Activated naive CD4-positive, alpha-beta T cell treated with anti-CD3 and anti-CD28 coated beads, Interleukin-2, amount 50 U/mL, for 72 hours (primary cell): ENCODE measurements around the gene DNM1. TPM values are rescaled to one million over a fixed set of nuclear protein-coding genes. Genes with fewer than 3 reads are reported as not detected.

ENCODE experiments used
- ATAC-seq, 2 donors: fragments of 150-1000 bp; cut with Tn5 transposase; 2 replicates each; pipeline ENCODE4 v1.10.0; 2021; ENCODE audit warnings: mild to moderate bottlenecking in 2 of 2, moderate library complexity in 2 of 2
- DNase-seq, 2 donors: peaks; one replicate each; pipeline ENCODE4 v3.0.0; 2021 to 2022; ENCODE audit warnings: low spot score in 2 of 2
- H3K27ac Mint-ChIP-seq, 2 donors: one replicate each; pipeline ENCODE4 v1.8.0; 2022; ENCODE audit warnings: mild to moderate bottlenecking in 2 of 2, mixed read lengths in 2 of 2
- H3K36me3 Mint-ChIP-seq, 2 donors: one replicate each; pipeline ENCODE4 v1.8.0; 2022; ENCODE audit warnings: mixed read lengths in 2 of 2
- H3K9me3 Mint-ChIP-seq, 2 donors: one replicate each; pipeline ENCODE4 v1.8.0; 2022; ENCODE audit warnings: mixed read lengths in 2 of 2
- total RNA-seq, 2 donors: library from RNA; stranded (reverse); gene quantifications; one replicate each; pipeline ENCODE4 v1.2.3, GENCODE V29; 2022

The DNM1 gene
- total RNA-seq: 1 to 10 TPM; 1.6 to 5.1 TPM

- Mint-ChIP-seq H3K9me3 (no peaks in the 10 kb centered on the region), H3K36me3 (no peaks in the 10 kb centered on the region), H3K27ac (peak within 1 kb of the TSS; percentile 77 to 86)
- DNase-seq (peak; percentile 82 to 84), ATAC-seq (peak; percentile 91 to 92)
These were observed at the start of gene DNM1 for GRCh38 chr9:128203024-128203706. TSS of gene DNM1 (plus strand) at chr9:128203379. CDS start at chr9:128203471, 92 bp downstream.

GRCh38 chr9:128153947-128154695 lies 49.1 kb upstream of the DNM1 start:
- no peak for ATAC-seq
- Mint-ChIP-seq H3K27ac (no peak overlapping the region), H3K36me3 (no peaks in the 10 kb centered on the region), H3K9me3 (no peaks in the 10 kb centered on the region)
- DNase-seq: no peak

- Mint-ChIP-seq H3K9me3 (no peaks in the 10 kb centered on the region), H3K36me3 (no peaks in the 10 kb centered on the region), H3K27ac (no peak overlapping the region)
- DNase-seq (no peak), ATAC-seq (no peak)
These were observed 47.3 kb upstream of the DNM1 start for GRCh38 chr9:128155736-128156500.

GRCh38 chr9:128159522-128159783 lies 43.7 kb upstream of the DNM1 start:
- peak overlapping the region; percentile 79 to 88 for H3K27ac Mint-ChIP-seq
- peak; percentile 28 to 49 for ATAC-seq
- H3K9me3 Mint-ChIP-seq: no peaks in the 10 kb centered on the region
- peaks cover 0 to 6% of the 10 kb centered on the region in 2 donors for H3K36me3 Mint-ChIP-seq
- DNase-seq: peak; percentile 34 to 70

GRCh38 chr9:128159784-128160602 lies 43.2 kb upstream of the DNM1 start, which contains the start of gene BBLN:
TSS of gene BBLN (plus strand) at chr9:128160265. CDS start at chr9:128160408, 143 bp downstream.
- peak within 1 kb of the TSS; percentile 79 to 90 for H3K27ac Mint-ChIP-seq
- ATAC-seq: peak; percentile 87 to 92
- H3K36me3 Mint-ChIP-seq: peaks cover 0 to 6% of the 10 kb centered on the region in 2 donors
- peak; percentile 91 for DNase-seq
- H3K9me3 Mint-ChIP-seq: no peaks in the 10 kb centered on the region

GRCh38 chr9:128160603-128160987 lies 42.6 kb upstream of the DNM1 start:
- Mint-ChIP-seq H3K27ac (peak overlapping the region; percentile 55 to 79), H3K36me3 (peaks cover 0 to 6% of the 10 kb centered on the region in 2 donors), H3K9me3 (no peaks in the 10 kb centered on the region)
- ATAC-seq (peak; percentile 29 to 63), DNase-seq (peak; percentile 53 to 72)

- no peak for ATAC-seq
These were observed 41.8 kb upstream of the DNM1 start for GRCh38 chr9:128161215-128161902.

GRCh38 chr9:128162215-128163026 lies 40.8 kb upstream of the DNM1 start:
- Mint-ChIP-seq H3K27ac (peak overlapping the region in 1 of 2 donors; percentile 74), H3K9me3 (no peaks in the 10 kb centered on the region), H3K36me3 (peaks cover 0 to 6% of the 10 kb centered on the region in 2 donors)
- ATAC-seq (no peak), DNase-seq (no peak)

More at GRCh38 chr9:128161215-128161902, 41.8 kb upstream of the DNM1 start:
- Mint-ChIP-seq H3K27ac (peak overlapping the region; percentile 55 to 79), H3K36me3 (peaks cover 0 to 6% of the 10 kb centered on the region in 2 donors), H3K9me3 (no peaks in the 10 kb centered on the region)
- DNase-seq: no peak

GRCh38 chr9:128163027-128163515 lies 40.1 kb upstream of the DNM1 start:
- no peaks in the 10 kb centered on the region for H3K9me3 Mint-ChIP-seq
- no peak overlapping the region for H3K27ac Mint-ChIP-seq
- ATAC-seq: no peak
- no peak for DNase-seq
- peaks cover 0 to 6% of the 10 kb centered on the region in 2 donors for H3K36me3 Mint-ChIP-seq

- DNase-seq: no peak
- H3K27ac Mint-ChIP-seq: no peak overlapping the region
- H3K9me3 Mint-ChIP-seq: no peaks in the 10 kb centered on the region
- peaks cover 0 to 6% of the 10 kb centered on the region in 2 donors for H3K36me3 Mint-ChIP-seq
- no peak for ATAC-seq
These were observed 39.5 kb upstream of the DNM1 start for GRCh38 chr9:128163523-128164306.

GRCh38 chr9:128164307-128164885 lies 38.8 kb upstream of the DNM1 start:
- ATAC-seq: no peak
- no peak for DNase-seq
- peaks cover 0 to 6% of the 10 kb centered on the region in 2 donors for H3K36me3 Mint-ChIP-seq
- no peak overlapping the region for H3K27ac Mint-ChIP-seq
- no peaks in the 10 kb centered on the region for H3K9me3 Mint-ChIP-seq

GRCh38 chr9:128166169-128166568 lies 37.0 kb upstream of the DNM1 start:
- H3K36me3 Mint-ChIP-seq: peaks cover 0 to 6% of the 10 kb centered on the region in 2 donors
- H3K27ac Mint-ChIP-seq: no peak overlapping the region
- ATAC-seq (no peak), DNase-seq (no peak)
- no peaks in the 10 kb centered on the region for H3K9me3 Mint-ChIP-seq

GRCh38 chr9:128167209-128167608 lies 36.0 kb upstream of the DNM1 start:
- Mint-ChIP-seq H3K9me3 (no peaks in the 10 kb centered on the region), H3K36me3 (peaks cover 0 to 3% of the 10 kb centered on the region in 2 donors), H3K27ac (no peak overlapping the region)
- DNase-seq: no peak
- ATAC-seq: no peak

- ATAC-seq (no peak), DNase-seq (no peak)
- Mint-ChIP-seq H3K36me3 (no peaks in the 10 kb centered on the region), H3K9me3 (no peaks in the 10 kb centered on the region), H3K27ac (no peak overlapping the region)
These were observed 34.4 kb upstream of the DNM1 start for GRCh38 chr9:128168731-128169308.
